ENCODE data around the gene MYO3B.

The MYO3B gene

DNA sequence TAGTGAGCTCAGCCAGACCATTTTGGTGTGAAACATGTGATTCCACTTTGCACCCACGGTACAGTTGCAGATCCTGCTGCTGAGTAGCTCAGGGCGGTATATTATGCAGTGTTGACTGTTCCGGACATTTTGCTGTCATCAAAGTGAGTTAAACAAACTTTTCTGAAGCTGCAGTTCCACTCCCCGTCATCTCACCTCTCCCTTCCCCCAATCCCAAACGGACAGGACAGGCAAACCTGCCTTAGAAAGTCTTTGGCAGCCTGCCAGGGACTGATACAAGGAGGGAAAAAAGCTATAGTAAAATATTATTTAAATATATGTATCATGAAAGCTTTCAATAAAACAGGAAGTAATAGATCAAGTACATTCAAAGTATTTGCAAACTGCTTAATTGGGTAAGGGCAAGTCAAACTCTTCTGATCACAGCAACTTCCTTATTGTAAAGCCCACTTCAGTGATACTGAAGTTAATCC is 501.7 kb downstream of the MYO3B start:
- no peak for DNase-seq (ENCODE audit: low read depth)
- TF ChIP-seq, protein P1, sequence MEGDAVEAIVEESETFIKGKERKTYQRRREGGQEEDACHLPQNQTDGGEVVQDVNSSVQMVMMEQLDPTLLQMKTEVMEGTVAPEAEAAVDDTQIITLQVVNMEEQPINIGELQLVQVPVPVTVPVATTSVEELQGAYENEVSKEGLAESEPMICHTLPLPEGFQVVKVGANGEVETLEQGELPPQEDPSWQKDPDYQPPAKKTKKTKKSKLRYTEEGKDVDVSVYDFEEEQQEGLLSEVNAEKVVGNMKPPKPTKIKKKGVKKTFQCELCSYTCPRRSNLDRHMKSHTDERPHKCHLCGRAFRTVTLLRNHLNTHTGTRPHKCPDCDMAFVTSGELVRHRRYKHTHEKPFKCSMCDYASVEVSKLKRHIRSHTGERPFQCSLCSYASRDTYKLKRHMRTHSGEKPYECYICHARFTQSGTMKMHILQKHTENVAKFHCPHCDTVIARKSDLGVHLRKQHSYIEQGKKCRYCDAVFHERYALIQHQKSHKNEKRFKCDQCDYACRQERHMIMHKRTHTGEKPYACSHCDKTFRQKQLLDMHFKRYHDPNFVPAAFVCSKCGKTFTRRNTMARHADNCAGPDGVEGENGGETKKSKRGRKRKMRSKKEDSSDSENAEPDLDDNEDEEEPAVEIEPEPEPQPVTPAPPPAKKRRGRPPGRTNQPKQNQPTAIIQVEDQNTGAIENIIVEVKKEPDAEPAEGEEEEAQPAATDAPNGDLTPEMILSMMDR (IDR thresholded peaks at IDR 0.05; ENCODE audit: low read length, missing control alignments): no peak
- no peak overlapping the region for H3K4me3 ChIP-seq (replicated peaks; ENCODE audit: low read depth, low read length)

DNA sequence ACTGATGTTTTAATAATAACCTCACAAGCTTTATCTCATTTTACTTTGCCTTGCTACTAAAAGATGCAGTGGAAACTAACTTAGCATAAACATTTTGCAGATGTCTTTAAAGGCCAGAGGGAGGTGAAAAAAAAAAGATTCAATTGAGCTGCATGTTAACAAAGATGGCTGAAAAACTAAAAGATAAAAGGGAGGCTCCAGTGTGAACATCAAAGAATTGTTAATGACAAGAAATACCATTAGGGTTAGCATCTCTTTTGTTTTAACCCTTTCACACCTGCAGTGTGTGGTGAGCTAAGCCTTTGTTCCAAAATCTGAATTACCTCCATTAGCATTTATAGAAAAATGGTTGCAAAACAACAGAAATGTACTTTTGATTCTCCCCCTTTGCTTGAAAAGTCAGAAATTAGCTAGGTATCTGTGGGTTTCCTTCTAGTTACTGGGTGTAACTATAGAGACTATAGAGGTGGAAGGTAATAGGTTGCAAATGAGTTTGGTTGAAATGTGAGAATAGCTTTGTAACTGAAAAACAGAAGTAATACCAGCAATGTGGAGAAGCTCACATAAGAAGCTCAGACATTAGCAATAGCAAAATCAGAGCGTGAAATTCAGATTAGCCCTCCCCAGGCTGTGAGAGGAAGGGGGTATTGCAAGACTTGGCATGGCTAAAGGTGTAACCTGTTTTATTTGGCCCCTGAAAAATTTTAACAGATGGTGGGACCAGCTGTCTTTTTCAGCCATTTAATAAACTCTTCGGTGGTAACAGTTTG is 502.4 kb downstream of the MYO3B start:
- no peak for DNase-seq (ENCODE audit: low read depth)
- H3K4me3 ChIP-seq (replicated peaks; ENCODE audit: low read depth, low read length): no peak overlapping the region
- TF ChIP-seq, protein P1 (IDR thresholded peaks at IDR 0.05; ENCODE audit: low read length, missing control alignments): no peak

DNA sequence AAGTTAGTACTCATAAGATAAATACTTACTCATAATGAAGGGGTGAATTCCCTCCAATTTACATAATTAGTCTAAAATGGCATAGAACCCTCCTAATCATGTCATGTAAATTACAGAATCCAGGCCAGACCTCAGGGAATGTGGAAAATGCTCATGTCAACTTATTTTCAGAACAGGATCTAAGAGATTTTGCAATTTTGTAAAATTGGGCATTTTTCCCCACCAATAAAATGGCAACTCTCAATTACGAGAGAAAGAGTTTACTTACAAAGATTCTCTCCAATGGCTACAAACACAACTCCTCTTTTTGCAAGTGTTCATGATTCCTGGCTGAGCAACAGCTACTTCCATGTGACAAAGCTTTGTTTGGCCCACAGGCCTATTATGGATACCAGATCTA is 503.4 kb downstream of the MYO3B start:
- no peak for DNase-seq (ENCODE audit: low read depth)
- no peak overlapping the region for H3K4me3 ChIP-seq (replicated peaks; ENCODE audit: low read depth, low read length)
- TF ChIP-seq, protein P1 (IDR thresholded peaks at IDR 0.05; ENCODE audit: low read length, missing control alignments): no peak

DNA sequence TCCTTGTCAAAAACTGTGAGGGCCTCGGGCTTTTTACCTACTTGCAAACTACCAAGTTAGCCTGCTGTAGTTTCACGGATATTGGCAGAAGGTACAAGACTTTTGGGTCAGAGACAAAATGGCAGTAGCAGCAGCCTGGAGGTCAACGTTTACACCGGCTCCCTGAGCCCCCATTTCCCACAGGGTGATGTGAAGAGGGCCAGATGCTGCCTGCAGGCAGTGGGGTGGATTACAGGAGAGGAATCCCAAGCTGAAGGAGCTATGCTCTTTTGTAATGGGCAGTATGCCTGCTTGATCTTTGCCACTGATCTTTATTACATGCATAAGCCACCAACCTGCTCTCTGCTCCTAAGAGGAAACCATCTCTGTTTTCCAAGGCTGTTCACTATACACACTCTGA is 507.6 kb downstream of the MYO3B start:
- TF ChIP-seq, protein P1 (IDR thresholded peaks at IDR 0.05; ENCODE audit: low read length, missing control alignments): no peak
- DNase-seq (ENCODE audit: low read depth): no peak
- no peak overlapping the region for H3K4me3 ChIP-seq (replicated peaks; ENCODE audit: low read depth, low read length)

DNA sequence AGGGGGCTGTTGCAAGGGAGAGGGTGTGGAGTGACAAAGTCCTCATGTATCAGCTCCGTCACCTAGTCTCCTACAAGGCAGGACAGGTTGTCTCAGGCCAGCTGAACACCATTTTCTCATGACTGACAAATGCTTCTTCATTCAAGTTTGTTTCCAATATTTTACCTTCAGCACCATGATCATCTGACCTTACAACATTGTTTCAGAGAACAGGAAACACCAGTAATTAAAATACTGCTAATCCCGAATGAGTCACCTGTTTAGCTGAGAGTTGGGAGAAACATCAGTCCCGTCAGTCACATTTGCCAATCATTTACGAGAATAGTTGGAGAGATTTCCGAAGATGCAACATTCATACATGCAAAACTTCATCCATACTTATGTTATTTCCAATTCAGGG is 511.5 kb downstream of the MYO3B start:
- no peak for DNase-seq (ENCODE audit: low read depth)
- TF ChIP-seq, protein P1 (IDR thresholded peaks at IDR 0.05; ENCODE audit: low read length, missing control alignments): no peak

DNA sequence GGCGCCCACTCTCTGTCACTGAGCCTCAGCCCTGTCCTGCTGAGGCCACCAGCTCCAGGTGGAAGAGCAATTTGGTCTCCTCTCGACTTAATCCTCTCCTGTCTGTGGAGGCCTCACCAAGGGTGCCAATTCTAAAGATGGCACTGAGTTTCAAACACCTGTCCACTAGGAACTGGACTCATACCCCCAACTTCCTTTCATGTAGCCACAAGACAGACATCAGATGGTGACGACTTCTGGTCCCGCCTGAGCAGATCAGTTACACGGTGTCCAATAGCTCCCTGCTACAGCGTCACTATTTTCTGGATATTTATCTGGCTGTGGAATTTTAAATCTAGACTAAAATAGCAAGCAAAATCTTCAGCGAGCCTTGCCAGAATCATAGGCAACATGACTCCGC is 512.7 kb downstream of the MYO3B start:
- TF ChIP-seq, protein P1 (IDR thresholded peaks at IDR 0.05; ENCODE audit: low read length, missing control alignments): no peak
- H3K4me3 ChIP-seq (replicated peaks; ENCODE audit: low read depth, low read length): no peak overlapping the region
- no peak for DNase-seq (ENCODE audit: low read depth)

More for the DNA sequence above, 511.5 kb downstream of the MYO3B start:
- H3K4me3 ChIP-seq (replicated peaks; ENCODE audit: low read depth, low read length): no peak overlapping the region

DNA sequence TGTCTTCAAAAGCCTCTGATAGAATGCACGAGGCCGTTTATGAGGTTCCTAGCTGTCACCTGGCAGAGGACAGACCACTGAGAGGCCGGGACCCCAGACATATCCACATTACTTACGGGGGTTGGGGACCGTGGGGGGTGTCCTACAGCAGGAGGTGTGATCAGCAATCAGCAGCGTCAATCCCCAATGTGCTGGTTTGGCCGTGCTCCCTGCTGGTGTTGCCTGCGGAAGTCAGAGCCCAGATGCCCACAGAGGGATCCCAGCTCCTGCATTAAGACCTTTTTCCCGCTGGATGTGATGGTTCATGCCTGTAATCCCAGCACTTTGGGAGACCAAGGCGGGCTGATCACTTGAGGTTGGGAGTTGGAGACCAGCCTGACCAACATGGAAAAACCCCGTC is 516.4 kb downstream of the MYO3B start:
- no peak overlapping the region for H3K4me3 ChIP-seq (replicated peaks; ENCODE audit: low read depth, low read length)
- DNase-seq (ENCODE audit: low read depth): no peak
- TF ChIP-seq, protein P1 (IDR thresholded peaks at IDR 0.05; ENCODE audit: low read length, missing control alignments): no peak
